ENCODE measurements around the gene PCSK4. TPM values are rescaled to one million over a fixed set of nuclear protein-coding genes. Genes with fewer than 3 reads are reported as not detected.
A peak's percentile ranks its signal among the peaks of the same experiment; 100 is the strongest.

PCSK4 gene
- total RNA-seq, 1 experiment from 2014 or later: 11.1 TPM

DNA sequence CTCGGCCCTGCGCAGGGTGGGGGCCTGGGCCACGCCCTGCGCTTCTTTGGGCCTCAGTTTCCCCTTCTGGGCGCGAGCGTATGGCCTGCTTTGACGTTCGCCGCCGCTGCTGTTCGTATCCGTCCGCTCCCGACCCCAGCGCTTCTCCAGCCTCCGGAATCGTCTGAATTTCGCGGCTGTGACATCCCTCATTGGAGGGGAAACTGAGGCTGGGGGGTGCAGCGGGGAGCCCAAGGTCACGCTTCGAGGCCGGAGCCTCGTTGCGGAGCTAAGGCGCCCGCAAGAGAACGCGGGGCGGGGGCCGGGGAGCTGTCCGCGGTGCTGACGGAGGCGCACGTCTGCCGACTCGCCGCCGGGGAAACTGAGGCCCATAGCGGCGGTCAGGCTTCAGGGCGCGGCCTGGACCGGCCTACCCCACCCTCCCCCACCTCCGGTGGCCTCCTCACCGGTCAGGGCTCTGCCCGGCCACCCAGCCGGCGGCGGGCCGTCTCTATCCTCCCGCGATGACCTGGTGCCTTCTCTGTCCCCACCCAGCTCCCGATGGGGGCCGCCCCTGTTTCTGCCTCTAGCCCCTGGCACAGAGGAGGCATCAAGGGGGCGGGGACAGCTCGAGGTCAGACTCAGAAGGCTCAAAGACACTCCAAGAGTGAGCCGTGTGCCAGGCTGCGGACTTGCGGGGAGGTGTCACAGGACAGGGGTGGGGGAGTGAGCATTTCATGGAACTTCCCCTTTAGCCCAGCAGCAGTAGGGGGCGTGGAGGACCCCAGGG, 43.3 kb downstream of the PCSK4 start:
- Histone ChIP-seq H3K27ac (ENCODE audit: low read depth, low read length) (no peak overlapping the region), H3K79me2 (ENCODE audit: insufficient read depth, low read length) (peaks cover 8% of the 10 kb centered on the region)
- no peak for DNase-seq (ENCODE audit: low read depth, low spot score)

More for the DNA sequence above, 43.3 kb downstream of the PCSK4 start:
- Histone ChIP-seq H3K4me2 (ENCODE audit: low read length) (peak overlapping the region; percentile 99), H3K9me3 (ENCODE audit: control insufficient read depth in 1 of 2, insufficient read depth in 1 of 2, low read depth in 1 of 2, low read length in 2 of 2) (no peaks in the 10 kb centered on the region), H3K9me2 (ENCODE audit: insufficient read depth) (no peaks in the 10 kb centered on the region), H3K9ac (ENCODE audit: low read length) (no peak overlapping the region), H3K4me1 (ENCODE audit: control insufficient read depth in 1 of 2, insufficient read depth in 2 of 2, low read length in 2 of 2) (peaks cover 29 to 50% of the 10 kb centered on the region in 2 experiments), H2AFZ (ENCODE audit: low read depth, low read length, poor library complexity, severe bottlenecking) (no peak overlapping the region), H3K4me3 (replicated peaks in 1 of 2; ENCODE audit: low read depth in 1 of 2, low read length in 2 of 2) (peak overlapping the region in 1 of 2 experiments; percentile 62; a peak in 1 of 4 replicates), H3K27me3 (ENCODE audit: insufficient read depth, low read length) (no peaks in the 10 kb centered on the region; the same call in 1 of the 2 replicates), H3K36me3 (ENCODE audit: control insufficient read depth in 1 of 2, insufficient read depth in 2 of 2, low read length in 2 of 2) (peaks cover 0 to 5% of the 10 kb centered on the region in 2 experiments; a peak in 1 of 4 replicates), H4K20me1 (ENCODE audit: insufficient read depth) (peaks cover 9% of the 10 kb centered on the region; the same call in 1 of the 2 replicates)
- ChIA-PET POLR2A (interaction anchor here (1.3 kb wide), 1 partner anchor 9 kb away, joined by 3 read pairs; no protein-coding TSS in a partner anchor), RAD21 (ENCODE audit: low non-redundant PET in 1 of 2, low total read pairs in 2 of 2, uncharacterized antibody in 2 of 2, unreplicated experiment in 2 of 2) (no interaction called here), CTCF (no interaction called here)
- intact Hi-C loops (cut with micrococcal nuclease): no loop called here
- no TSS peak for BruUV-seq (replicated peaks)
- ATAC-seq: no peak
- no peak for TF ChIP-seq SRF (IDR thresholded peaks at IDR 0.05; ENCODE audit: low read depth)
- no peak for TF ChIP-seq ELF1 (IDR thresholded peaks at IDR 0.05; ENCODE audit: borderline replicate concordance, low read depth)
- no peak for TF ChIP-seq POLR2AphosphoS5 (IDR thresholded peaks at IDR 0.05; ENCODE audit: low read depth, low read length)
- no peak for TF ChIP-seq REST (IDR thresholded peaks at IDR 0.05; ENCODE audit: low read depth)
- TF ChIP-seq, protein P1, sequence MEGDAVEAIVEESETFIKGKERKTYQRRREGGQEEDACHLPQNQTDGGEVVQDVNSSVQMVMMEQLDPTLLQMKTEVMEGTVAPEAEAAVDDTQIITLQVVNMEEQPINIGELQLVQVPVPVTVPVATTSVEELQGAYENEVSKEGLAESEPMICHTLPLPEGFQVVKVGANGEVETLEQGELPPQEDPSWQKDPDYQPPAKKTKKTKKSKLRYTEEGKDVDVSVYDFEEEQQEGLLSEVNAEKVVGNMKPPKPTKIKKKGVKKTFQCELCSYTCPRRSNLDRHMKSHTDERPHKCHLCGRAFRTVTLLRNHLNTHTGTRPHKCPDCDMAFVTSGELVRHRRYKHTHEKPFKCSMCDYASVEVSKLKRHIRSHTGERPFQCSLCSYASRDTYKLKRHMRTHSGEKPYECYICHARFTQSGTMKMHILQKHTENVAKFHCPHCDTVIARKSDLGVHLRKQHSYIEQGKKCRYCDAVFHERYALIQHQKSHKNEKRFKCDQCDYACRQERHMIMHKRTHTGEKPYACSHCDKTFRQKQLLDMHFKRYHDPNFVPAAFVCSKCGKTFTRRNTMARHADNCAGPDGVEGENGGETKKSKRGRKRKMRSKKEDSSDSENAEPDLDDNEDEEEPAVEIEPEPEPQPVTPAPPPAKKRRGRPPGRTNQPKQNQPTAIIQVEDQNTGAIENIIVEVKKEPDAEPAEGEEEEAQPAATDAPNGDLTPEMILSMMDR (IDR thresholded peaks at IDR 0.05 in 2 of 3, conservative IDR thresholded peaks at IDR 0.05 in 1 of 3; ENCODE audit: borderline replicate concordance in 1 of 3, insufficient read depth in 1 of 3, low read depth in 2 of 3, low read length in 2 of 3): no peak
- no peak for TF ChIP-seq YY1 (IDR thresholded peaks at IDR 0.05; ENCODE audit: extremely low read depth, insufficient replicate concordance, low read depth, low read length)
- TF ChIP-seq ZBTB33 (IDR thresholded peaks at IDR 0.05; ENCODE audit: extremely low read depth, insufficient replicate concordance, low read length): no peak
- no peak for TF ChIP-seq TCF7L2 (IDR thresholded peaks at IDR 0.05; ENCODE audit: borderline replicate concordance, extremely low read depth, insufficient read depth, insufficient read length)
- TF ChIP-seq POLR2A (IDR thresholded peaks at IDR 0.05; ENCODE audit: borderline replicate concordance, extremely low read depth, insufficient read depth, insufficient read length): no peak
- no peak for TF ChIP-seq EGR1 (IDR thresholded peaks at IDR 0.05; ENCODE audit: low read depth)
- TF ChIP-seq ZFX (IDR thresholded peaks at IDR 0.05): no peak
- TF ChIP-seq EZH2phosphoT487 (IDR thresholded peaks at IDR 0.05; ENCODE audit: borderline replicate concordance): no peak
- TF ChIP-seq, protein P2, sequence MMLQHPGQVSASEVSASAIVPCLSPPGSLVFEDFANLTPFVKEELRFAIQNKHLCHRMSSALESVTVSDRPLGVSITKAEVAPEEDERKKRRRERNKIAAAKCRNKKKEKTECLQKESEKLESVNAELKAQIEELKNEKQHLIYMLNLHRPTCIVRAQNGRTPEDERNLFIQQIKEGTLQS (IDR thresholded peaks at IDR 0.05): no peak
- no peak for TF ChIP-seq CBX3 (IDR thresholded peaks at IDR 0.05; ENCODE audit: low read depth)
- no peak for TF ChIP-seq RAD21 (IDR thresholded peaks at IDR 0.05; ENCODE audit: low read depth)
- TF ChIP-seq JUND (IDR thresholded peaks at IDR 0.05): no peak
- no peak for TF ChIP-seq CEBPB (IDR thresholded peaks at IDR 0.05; ENCODE audit: low read depth)
- no peak for TF ChIP-seq ZNF274 (IDR thresholded peaks at IDR 0.05; ENCODE audit: low read depth, low read length)
- TF ChIP-seq FOSL1 (IDR thresholded peaks at IDR 0.05; ENCODE audit: low read depth): no peak
